Stimulated activated CD8-positive, alpha-beta memory T cell treated with anti-CD3 and anti-CD28 coated beads, Interleukin-7, amount 100 ng/mL, for 48 hours (primary cell): ENCODE data around the gene MAP3K13.

Experiments used
- DNase-seq, 2 donors: peaks; one replicate each; pipeline ENCODE4 v3.0.0-alpha.2; 2020; ENCODE audit warnings: low read depth in 1 of 2; ENCODE audit errors: extremely low read depth in 1 of 2

MAP3K13 gene

GRCh38 chr3:185498503-185499396, 135.8 kb downstream of the MAP3K13 start, which contains the start of gene TMEM41A:
Gene TMEM41A (minus strand): TSS chr3:185499035. CDS start chr3:185498961, 74 bp downstream.
- peak; percentile 78 to 82 for DNase-seq

GRCh38 chr3:185502987-185503386, 140.1 kb downstream of the MAP3K13 start:
- DNase-seq: no peak

GRCh38 chr3:185503521-185503920, 140.6 kb downstream of the MAP3K13 start:
- no peak for DNase-seq

- DNase-seq: no peak
These were observed 141.7 kb downstream of the MAP3K13 start for GRCh38 chr3:185504636-185505035.

- no peak for DNase-seq
These were observed 144.9 kb downstream of the MAP3K13 start for GRCh38 chr3:185507883-185508282.

GRCh38 chr3:185508335-185508991, 145.5 kb downstream of the MAP3K13 start:
- DNase-seq: no peak

GRCh38 chr3:185511711-185512110, 148.8 kb downstream of the MAP3K13 start:
- no peak for DNase-seq

- no peak for DNase-seq
These were observed 154.6 kb downstream of the MAP3K13 start for GRCh38 chr3:185517387-185518130.

- DNase-seq: no peak
These were observed 156.1 kb downstream of the MAP3K13 start for GRCh38 chr3:185519021-185519420.

GRCh38 chr3:185521349-185522138, 158.6 kb downstream of the MAP3K13 start:
- DNase-seq: no peak

- DNase-seq: no peak
These were observed 163.5 kb downstream of the MAP3K13 start for GRCh38 chr3:185526349-185526951.

GRCh38 chr3:185527364-185527763, 164.4 kb downstream of the MAP3K13 start:
- no peak for DNase-seq

- DNase-seq: no peak
These were observed 165.6 kb downstream of the MAP3K13 start for GRCh38 chr3:185528532-185528931.

- DNase-seq: no peak
These were observed 167.9 kb downstream of the MAP3K13 start for GRCh38 chr3:185530856-185531255.

- DNase-seq: no peak
These were observed 170.0 kb downstream of the MAP3K13 start for GRCh38 chr3:185532901-185533300.

- DNase-seq: no peak
These were observed 171.6 kb downstream of the MAP3K13 start for GRCh38 chr3:185534511-185534910.

GRCh38 chr3:185537369-185537970, 174.5 kb downstream of the MAP3K13 start:
- DNase-seq: peak in 1 of 2 donors; percentile 52
